ENCODE measurements around the gene GOSR2. TPM values are rescaled to one million over a fixed set of nuclear protein-coding genes. Genes with fewer than 3 reads are reported as not detected.
A peak's percentile ranks its signal among the peaks of the same experiment; 100 is the strongest.
"Not testable (repeated sequence)": the region's sequence is repeated elsewhere in the genome, so short reads cannot be mapped to it uniquely, and the experiment has no call there.

GOSR2 gene
- total and polyA plus RNA-seq, 9 of the 15 experiments (the other 6 are each of a cell fraction or from before 2014, with no cell fraction given), result 32.7 to 96.3 (median 48.9) TPM

GRCh38 chr17:46987927-46988326, 65.0 kb downstream of the GOSR2 start:
- H4K20me1 ChIP-seq (replicated peaks; ENCODE audit: control insufficient read depth, insufficient read depth, low read length); BruUV-seq (replicated peaks); CTCF ChIA-PET (ENCODE audit: low intra/inter-chr PET ratio); H3K4me2 ChIP-seq (ENCODE audit: insufficient read depth, low read length); H3K36me3 ChIP-seq (ENCODE audit: control insufficient read depth, insufficient read depth, low read length); H3K27ac ChIP-seq (ENCODE audit: extremely low read depth, low read depth, low read length); DNase-seq (ENCODE audit: extremely low read depth in 1 of 4, low spot score in 3 of 4); H3K9me1 ChIP-seq (ENCODE audit: control insufficient read depth, insufficient read depth, low read length); H3K4me3 ChIP-seq; ATAC-seq; H3K4me1 ChIP-seq (replicated peaks in 1 of 2; ENCODE audit: control insufficient read depth in 2 of 2, insufficient read depth in 2 of 2, low read length in 2 of 2); intact Hi-C loops (cut with micrococcal nuclease); H3K9ac ChIP-seq (ENCODE audit: insufficient read depth in 1 of 2, low read depth in 2 of 2, low read length in 2 of 2); H3K79me2 ChIP-seq (ENCODE audit: control insufficient read depth, insufficient read depth, low read length); FAIRE-seq; H3K9me3 ChIP-seq (replicated peaks; ENCODE audit: control insufficient read depth, insufficient read depth, low read depth, low read length); H2AFZ ChIP-seq (ENCODE audit: low read depth, low read length); TF ChIP-seq ATF3 (CRISPR knock-in tag; conservative IDR thresholded peaks at IDR 0.05): not testable (repeated sequence)
- WGBS (ENCODE audit: insufficient coverage, low coverage, missing lambda C conversion rate), result 0% methylated on average over 5 of the region's 5 CpGs
- peaks cover 28 to 41% of the 10 kb centered on the region in 2 experiments for H3K27me3 ChIP-seq (ENCODE audit: control insufficient read depth in 2 of 2, insufficient read depth in 2 of 2, low read length in 2 of 2)
- in situ Hi-C loops (cut with MboI), result loop anchor here (25.0 kb wide), 1 partner anchor 624 kb away; no protein-coding TSS in a partner anchor
- peak; percentile 25 for TF ChIP-seq ATF3 (IDR thresholded peaks at IDR 0.05)
- peak; percentile 37; the same call in 1 of the 2 replicates for TF ChIP-seq CEBPB (tag; IDR thresholded peaks at IDR 0.05)
- POLR2A ChIA-PET, result interaction anchor here (1.0 kb wide), 1 partner anchor 45 kb away, joined by 3 read pairs; no protein-coding TSS in a partner anchor
